H7 (cell line): ENCODE measurements around the gene CAPRIN1. TPM values are rescaled to one million over a fixed set of nuclear protein-coding genes. Genes with fewer than 3 reads are reported as not detected.

Experiments
- DNase-seq: peaks from one replicate; pipeline ENCODE4 v3.0.0; 2012
- H3K27me3 ChIP-seq: 2 replicates; pipeline ENCODE4 v1.6.0; 2011; ENCODE audit warnings: mild to moderate bottlenecking, low read length; ENCODE audit not compliant: control insufficient read depth, insufficient read depth
- H3K36me3 ChIP-seq: replicated peaks from 2 replicates; pipeline ENCODE4 v1.5.1; 2011; ENCODE audit warnings: low read length; ENCODE audit not compliant: control insufficient read depth, insufficient read depth
- H3K4me3 ChIP-seq: 2 replicates; pipeline ENCODE4 v1.5.1; 2011; ENCODE audit warnings: low read depth, mild to moderate bottlenecking, control low read depth, low read length, moderate library complexity; ENCODE audit not compliant: insufficient read depth
- total RNA-seq: library from RNA; depleted of rRNA; stranded (reverse); fragments of >200 nt; shearing (Covaris generic); gene quantifications from 2 replicates; pipeline ENCODE4 v1.2.3, GENCODE V29; 2014; rRNA removed

The CAPRIN1 gene
- total RNA-seq = 178 and 231 TPM in 2 replicates

- peak; percentile 94 for DNase-seq
- Histone ChIP-seq H3K4me3 (peak within 1 kb of the TSS; percentile 99), H3K27me3 (no peaks in the 10 kb centered on the region), H3K36me3 (peaks cover 1% of the 10 kb centered on the region)
Measured at GRCh38 chr11:34051349-34052035, at the start of gene CAPRIN1. Gene CAPRIN1 (plus strand): TSS chr11:34051731. CDS start chr11:34052421, 690 bp downstream.

GRCh38 chr11:34002420-34002819 lies 49.1 kb upstream of the CAPRIN1 start:
- H3K36me3 ChIP-seq = no peaks in the 10 kb centered on the region
- peaks cover 2% of the 10 kb centered on the region for H3K27me3 ChIP-seq
- no peak for DNase-seq
- H3K4me3 ChIP-seq = no peak overlapping the region

GRCh38 chr11:34004236-34004635 lies 47.3 kb upstream of the CAPRIN1 start:
- Histone ChIP-seq H3K4me3 (no peak overlapping the region), H3K27me3 (no peaks in the 10 kb centered on the region), H3K36me3 (no peaks in the 10 kb centered on the region)
- DNase-seq = no peak

GRCh38 chr11:34006876-34007275 lies 44.7 kb upstream of the CAPRIN1 start:
- no peak for DNase-seq
- H3K36me3 ChIP-seq = no peaks in the 10 kb centered on the region
- no peak overlapping the region for H3K4me3 ChIP-seq
- no peaks in the 10 kb centered on the region for H3K27me3 ChIP-seq

- no peak for DNase-seq
- H3K4me3 ChIP-seq = no peak overlapping the region
- H3K27me3 ChIP-seq = no peaks in the 10 kb centered on the region
- H3K36me3 ChIP-seq = no peaks in the 10 kb centered on the region
Measured at GRCh38 chr11:34012734-34013133, 38.8 kb upstream of the CAPRIN1 start.

GRCh38 chr11:34013898-34014571 lies 37.5 kb upstream of the CAPRIN1 start:
- no peak for DNase-seq
- Histone ChIP-seq H3K27me3 (no peaks in the 10 kb centered on the region), H3K36me3 (no peaks in the 10 kb centered on the region), H3K4me3 (no peak overlapping the region)

GRCh38 chr11:34021977-34022735 lies 29.4 kb upstream of the CAPRIN1 start:
- H3K36me3 ChIP-seq = no peaks in the 10 kb centered on the region
- H3K4me3 ChIP-seq = no peak overlapping the region
- no peak for DNase-seq
- no peaks in the 10 kb centered on the region for H3K27me3 ChIP-seq

GRCh38 chr11:34026432-34026831 lies 25.1 kb upstream of the CAPRIN1 start:
- DNase-seq = no peak
- Histone ChIP-seq H3K27me3 (no peaks in the 10 kb centered on the region), H3K4me3 (no peak overlapping the region), H3K36me3 (no peaks in the 10 kb centered on the region)

- Histone ChIP-seq H3K36me3 (no peaks in the 10 kb centered on the region), H3K4me3 (no peak overlapping the region), H3K27me3 (no peaks in the 10 kb centered on the region)
- DNase-seq = no peak
Measured at GRCh38 chr11:34027516-34028408, 23.8 kb upstream of the CAPRIN1 start.

- DNase-seq = no peak
- Histone ChIP-seq H3K27me3 (no peaks in the 10 kb centered on the region), H3K36me3 (no peaks in the 10 kb centered on the region), H3K4me3 (no peak overlapping the region)
Measured at GRCh38 chr11:34028425-34028824, 23.1 kb upstream of the CAPRIN1 start.

GRCh38 chr11:34029176-34029575 lies 22.4 kb upstream of the CAPRIN1 start:
- no peak for DNase-seq
- Histone ChIP-seq H3K36me3 (no peaks in the 10 kb centered on the region), H3K4me3 (no peak overlapping the region), H3K27me3 (no peaks in the 10 kb centered on the region)

GRCh38 chr11:34030382-34030781 lies 21.1 kb upstream of the CAPRIN1 start:
- no peaks in the 10 kb centered on the region for H3K36me3 ChIP-seq
- no peak overlapping the region for H3K4me3 ChIP-seq
- no peaks in the 10 kb centered on the region for H3K27me3 ChIP-seq
- no peak for DNase-seq

GRCh38 chr11:34033399-34033798 lies 18.1 kb upstream of the CAPRIN1 start:
- no peaks in the 10 kb centered on the region for H3K36me3 ChIP-seq
- no peak for DNase-seq
- no peak overlapping the region for H3K4me3 ChIP-seq
- H3K27me3 ChIP-seq = no peaks in the 10 kb centered on the region

- H3K4me3 ChIP-seq = no peak overlapping the region
- no peaks in the 10 kb centered on the region for H3K27me3 ChIP-seq
- H3K36me3 ChIP-seq = no peaks in the 10 kb centered on the region
- DNase-seq = no peak
Measured at GRCh38 chr11:34034053-34034452, 17.5 kb upstream of the CAPRIN1 start.
